ENCODE results near the gene TNN. TPM values are rescaled to one million over a fixed set of nuclear protein-coding genes. Genes with fewer than 3 reads are reported as not detected.

The TNN gene
- total RNA-seq, 1 donor from 2014 or later = 0.26 TPM

- Mint-ChIP-seq H3K4me1 (no peaks in the 10 kb centered on the region), H3K36me3 (ENCODE audit: low read depth) (peaks cover 4% of the 10 kb centered on the region), H3K27ac (ENCODE audit: unreplicated experiment) (no peak overlapping the region), H3K27me3 (ENCODE audit: low read depth) (no peaks in the 10 kb centered on the region), H3K4me3 (no peak overlapping the region), H3K9me3 (peaks cover 7% of the 10 kb centered on the region)
- no peak for TF ChIP-seq CTCF (conservative IDR thresholded peaks at IDR 0.05)
- no peak for DNase-seq (ENCODE audit: low read depth, low spot score)
Measured at GRCh38 chr1:175116210-175116798, 48.7 kb downstream of the TNN start.

GRCh38 chr1:175116903-175117302 is 49.3 kb downstream of the TNN start:
- Mint-ChIP-seq H3K9me3 (peaks cover 5% of the 10 kb centered on the region), H3K4me1 (no peaks in the 10 kb centered on the region), H3K27ac (ENCODE audit: unreplicated experiment) (no peak overlapping the region), H3K27me3 (ENCODE audit: low read depth) (no peaks in the 10 kb centered on the region), H3K36me3 (ENCODE audit: low read depth) (peaks cover 4% of the 10 kb centered on the region), H3K4me3 (no peak overlapping the region)
- DNase-seq (ENCODE audit: low read depth, low spot score) = no peak
- TF ChIP-seq CTCF (conservative IDR thresholded peaks at IDR 0.05) = no peak

- H3K27ac Mint-ChIP-seq (ENCODE audit: unreplicated experiment) = no peak overlapping the region
- H3K27me3 Mint-ChIP-seq (ENCODE audit: low read depth) = no peaks in the 10 kb centered on the region
- TF ChIP-seq CTCF (conservative IDR thresholded peaks at IDR 0.05) = no peak
- DNase-seq (ENCODE audit: low read depth, low spot score) = no peak
- peaks cover under 1% of the 10 kb centered on the region for H3K9me3 Mint-ChIP-seq
- peaks cover 3% of the 10 kb centered on the region for H3K36me3 Mint-ChIP-seq (ENCODE audit: low read depth)
- H3K4me1 Mint-ChIP-seq = no peaks in the 10 kb centered on the region
- H3K4me3 Mint-ChIP-seq = no peak overlapping the region
Measured at GRCh38 chr1:175118375-175119367, 51.0 kb downstream of the TNN start.

- no peaks in the 10 kb centered on the region for H3K36me3 Mint-ChIP-seq (ENCODE audit: low read depth)
- no peaks in the 10 kb centered on the region for H3K27me3 Mint-ChIP-seq (ENCODE audit: low read depth)
- no peak for DNase-seq (ENCODE audit: low read depth, low spot score)
- H3K4me3 Mint-ChIP-seq = no peak overlapping the region
- H3K4me1 Mint-ChIP-seq = no peaks in the 10 kb centered on the region
- H3K9me3 Mint-ChIP-seq = no peaks in the 10 kb centered on the region
- no peak overlapping the region for H3K27ac Mint-ChIP-seq (ENCODE audit: unreplicated experiment)
- TF ChIP-seq CTCF (conservative IDR thresholded peaks at IDR 0.05) = no peak
Measured at GRCh38 chr1:175120511-175120910, 52.9 kb downstream of the TNN start.

GRCh38 chr1:175124861-175125260 is 57.2 kb downstream of the TNN start:
- no peak for TF ChIP-seq CTCF (conservative IDR thresholded peaks at IDR 0.05)
- no peak overlapping the region for H3K27ac Mint-ChIP-seq (ENCODE audit: unreplicated experiment)
- no peaks in the 10 kb centered on the region for H3K36me3 Mint-ChIP-seq (ENCODE audit: low read depth)
- no peak overlapping the region for H3K4me3 Mint-ChIP-seq
- peaks cover 4% of the 10 kb centered on the region for H3K4me1 Mint-ChIP-seq
- no peaks in the 10 kb centered on the region for H3K27me3 Mint-ChIP-seq (ENCODE audit: low read depth)
- H3K9me3 Mint-ChIP-seq = no peaks in the 10 kb centered on the region
- DNase-seq (ENCODE audit: low read depth, low spot score) = no peak

All from neural crest cell (in vitro differentiated cells).